Measurements from ENCODE around the gene JMJD1C. TPM values are rescaled to one million over a fixed set of nuclear protein-coding genes. Genes with fewer than 3 reads are reported as not detected.

The JMJD1C gene
- 24.1 and 34.3 TPM in 2 replicates for total RNA-seq

GRCh38 chr10:63465293-63466143 lies at the start of gene JMJD1C:
Gene JMJD1C (minus strand): TSS chr10:63465977. CDS start chr10:63465662, 315 bp downstream.

GRCh38 chr10:63133056-63133820 lies 332.5 kb downstream of the JMJD1C start, which contains the start of gene NRBF2:
Gene NRBF2 (plus strand): TSS chr10:63133328. CDS start chr10:63133471, 143 bp downstream.

Other genes starting within 250 kb of the JMJD1C start
- 32.3 and 40.3 TPM in 2 replicates for gene REEP3, start 55.4 kb upstream of the JMJD1C start, total RNA-seq

Data from bronchus fibroblast of lung (primary cell).